ENCODE data around the gene RPGR.

Gene RPGR

GRCh38 chrX:38318606-38319005, 8.7 kb downstream of the RPGR start:
- no peak for DNase-seq

GRCh38 chrX:38318196-38318595, 9.1 kb downstream of the RPGR start:
- no peak for DNase-seq

GRCh38 chrX:38315186-38315585, 12.1 kb downstream of the RPGR start:
- no peak for DNase-seq

- DNase-seq, result no peak
These were observed 14.1 kb downstream of the RPGR start for GRCh38 chrX:38313190-38313589.

GRCh38 chrX:38312436-38312835, 14.9 kb downstream of the RPGR start:
- DNase-seq, result no peak

GRCh38 chrX:38311743-38312142, 15.6 kb downstream of the RPGR start:
- no peak for DNase-seq

- no peak for DNase-seq
These were observed 21.3 kb downstream of the RPGR start for GRCh38 chrX:38305971-38306370.

- DNase-seq, result no peak
These were observed 23.3 kb downstream of the RPGR start for GRCh38 chrX:38304010-38304409.

- no peak for DNase-seq
These were observed 33.6 kb downstream of the RPGR start for GRCh38 chrX:38293741-38294140.

GRCh38 chrX:38287674-38288073, 39.6 kb downstream of the RPGR start:
- DNase-seq, result no peak

GRCh38 chrX:38285649-38286048, 41.7 kb downstream of the RPGR start:
- DNase-seq, result no peak

- DNase-seq, result no peak
These were observed 45.3 kb downstream of the RPGR start for GRCh38 chrX:38282049-38282448.

- DNase-seq, result no peak
These were observed 48.1 kb downstream of the RPGR start for GRCh38 chrX:38279188-38279587.

- DNase-seq, result no peak
These were observed 48.6 kb downstream of the RPGR start for GRCh38 chrX:38278682-38279081.

- no peak for DNase-seq
These were observed 49.5 kb downstream of the RPGR start for GRCh38 chrX:38277802-38278201.

GRCh38 chrX:38277136-38277535, 50.2 kb downstream of the RPGR start:
- DNase-seq, result no peak

GRCh38 chrX:38276089-38276488, 51.2 kb downstream of the RPGR start:
- no peak for DNase-seq

- DNase-seq, result no peak
These were observed 51.7 kb downstream of the RPGR start for GRCh38 chrX:38275615-38276014.

GRCh38 chrX:38273453-38273852, 53.9 kb downstream of the RPGR start:
- no peak for DNase-seq

GRCh38 chrX:38271154-38271716, 56.1 kb downstream of the RPGR start:
- no peak for DNase-seq

- DNase-seq, result no peak
These were observed 59.3 kb downstream of the RPGR start for GRCh38 chrX:38268011-38268410.

- no peak for DNase-seq
These were observed 64.3 kb downstream of the RPGR start for GRCh38 chrX:38262715-38263620.

GRCh38 chrX:38260231-38260630, 67.1 kb downstream of the RPGR start:
- DNase-seq, result no peak

GRCh38 chrX:38256019-38256418, 71.3 kb downstream of the RPGR start:
- no peak for DNase-seq

- no peak for DNase-seq
These were observed 77.3 kb downstream of the RPGR start for GRCh38 chrX:38249965-38250364.
